Mucosa of descending colon (tissue), 3 donors: ENCODE results near the gene METAP1D. TPM values are rescaled to one million over a fixed set of nuclear protein-coding genes. Genes with fewer than 3 reads are reported as not detected.

ENCODE experiments used
- ATAC-seq: fragments of 200-7000 bp; cut with Tn5 transposase; one replicate; pipeline ENCODE4 v1.9.1; 2020; ENCODE audit warnings: mild to moderate bottlenecking, moderate library complexity
- DNase-seq, 3 donors: peaks; one replicate each; pipeline ENCODE4 v3.0.0-alpha.2; 2020
- H3K36me3 ChIP-seq: fragments of 200-600 bp; one replicate; pipeline ENCODE4 v1.8.0; 2021; ENCODE audit warnings: low read depth, mild to moderate bottlenecking
- H3K4me1 ChIP-seq: fragments of 200-600 bp; one replicate; pipeline ENCODE4 v1.8.0; 2021; ENCODE audit warnings: low read depth, mild to moderate bottlenecking
- H3K4me3 ChIP-seq: fragments of 200-600 bp; one replicate; pipeline ENCODE4 v1.8.0; 2021; ENCODE audit warnings: mild to moderate bottlenecking
- H3K9me3 ChIP-seq: fragments of 200-600 bp; one replicate; pipeline ENCODE4 v1.8.0; 2021; ENCODE audit warnings: mild to moderate bottlenecking
- CTCF ChIP-seq: fragments of 200-600 bp; IDR thresholded peaks from one replicate; pipeline ENCODE4 v1.8.0; 2022; ENCODE audit warnings: antibody characterized with exemption, mild to moderate bottlenecking
- intact Hi-C, 2 donors: fragments of 100-400 bp; cut with DNase I in 1 of 2; cut with micrococcal nuclease in 1 of 2; formaldehyde crosslinking; loops; one replicate each; pipeline versions ENCODE4 v1.11.0 to v1.11.1; 2022; cut with DNase I, micrococcal nuclease
- total RNA-seq, 3 donors: library from RNA; stranded (reverse); fragmentation: NEBNext Ultra II Directional in 2 of 3; extraction: Animal tissue kit (Norgen Biotek cat#: 25700) in 2 of 3; gene quantifications; one replicate each; pipeline versions ENCODE4 v1.2.1 to v1.2.4, GENCODE V29; 2021 to 2023
- donor health status: DM: no; HTN: no; CAD: no; lungs with moderate emphysema.
- donor health status: DM: no; HTN: no; CAD: no.
- donor health status: DM: no; HTN: yes; CAD: no.

Gene METAP1D
- total RNA-seq, 3 donors from 2014 or later, result 5.5 to 10.4 (median 6.7) TPM

GRCh38 chr2:172038121-172038520 is 38.4 kb downstream of the METAP1D start:
- no peak for DNase-seq
- ATAC-seq, result no peak
- intact Hi-C loops, result no loop called here
- no peaks in the 10 kb centered on the region for H3K4me1 ChIP-seq
- H3K36me3 ChIP-seq, result no peaks in the 10 kb centered on the region
- H3K9me3 ChIP-seq, result no peaks in the 10 kb centered on the region
- TF ChIP-seq CTCF, result no peak
- no peak overlapping the region for H3K4me3 ChIP-seq

- Histone ChIP-seq H3K4me1 (no peaks in the 10 kb centered on the region), H3K4me3 (no peak overlapping the region), H3K9me3 (no peaks in the 10 kb centered on the region), H3K36me3 (no peaks in the 10 kb centered on the region)
- ATAC-seq, result no peak
- DNase-seq, result no peak
- TF ChIP-seq CTCF, result no peak
- intact Hi-C loops, result no loop called here
These were observed 38.9 kb downstream of the METAP1D start for GRCh38 chr2:172038604-172039003.

- TF ChIP-seq CTCF, result no peak
- ATAC-seq (no peak), DNase-seq (no peak)
- intact Hi-C loops, result no loop called here
- Histone ChIP-seq H3K36me3 (no peaks in the 10 kb centered on the region), H3K4me3 (no peak overlapping the region), H3K9me3 (no peaks in the 10 kb centered on the region), H3K4me1 (no peaks in the 10 kb centered on the region)
These were observed 39.4 kb downstream of the METAP1D start for GRCh38 chr2:172039011-172039704.

- ATAC-seq (no peak), DNase-seq (no peak)
- no peaks in the 10 kb centered on the region for H3K36me3 ChIP-seq
- no peak for TF ChIP-seq CTCF
- no peaks in the 10 kb centered on the region for H3K4me1 ChIP-seq
- no peak overlapping the region for H3K4me3 ChIP-seq
- intact Hi-C loops, result no loop called here
- no peaks in the 10 kb centered on the region for H3K9me3 ChIP-seq
These were observed 40.6 kb downstream of the METAP1D start for GRCh38 chr2:172040311-172040710.

GRCh38 chr2:172046080-172046678 is 46.4 kb downstream of the METAP1D start:
- ATAC-seq (no peak), DNase-seq (no peak)
- intact Hi-C loops, result no loop called here
- no peaks in the 10 kb centered on the region for H3K9me3 ChIP-seq
- H3K4me3 ChIP-seq, result no peak overlapping the region
- H3K36me3 ChIP-seq, result no peaks in the 10 kb centered on the region
- H3K4me1 ChIP-seq, result no peaks in the 10 kb centered on the region
- no peak for TF ChIP-seq CTCF
